ENCODE results near the gene LEF1.

Gene LEF1

GRCh38 chr4:108168671-108169523 lies at the start of gene LEF1:
LEF1 (minus strand) TSS chr4:108168932; CDS start chr4:108167767, 1,165 bp downstream.
- peak; percentile 77 for DNase-seq

GRCh38 chr4:108216510-108216909 lies 47.8 kb upstream of the LEF1 start:
- DNase-seq, result no peak

- DNase-seq, result no peak
These were observed 46.3 kb upstream of the LEF1 start for GRCh38 chr4:108215055-108215454.

GRCh38 chr4:108213723-108214122 lies 45.0 kb upstream of the LEF1 start:
- DNase-seq, result no peak

GRCh38 chr4:108213308-108213707 lies 44.6 kb upstream of the LEF1 start:
- DNase-seq, result no peak

- DNase-seq, result no peak
These were observed 42.5 kb upstream of the LEF1 start for GRCh38 chr4:108210989-108211835.

GRCh38 chr4:108209489-108209888 lies 40.8 kb upstream of the LEF1 start:
- no peak for DNase-seq

- no peak for DNase-seq
These were observed 37.1 kb upstream of the LEF1 start for GRCh38 chr4:108205859-108206258.

GRCh38 chr4:108204518-108204917 lies 35.8 kb upstream of the LEF1 start:
- no peak for DNase-seq

- DNase-seq, result no peak
These were observed 34.6 kb upstream of the LEF1 start for GRCh38 chr4:108203377-108203776.

GRCh38 chr4:108201774-108202173 lies 33.0 kb upstream of the LEF1 start:
- no peak for DNase-seq

- no peak for DNase-seq
These were observed 31.1 kb upstream of the LEF1 start for GRCh38 chr4:108199881-108200280.

GRCh38 chr4:108193886-108194672 lies 25.3 kb upstream of the LEF1 start:
- no peak for DNase-seq

GRCh38 chr4:108192935-108193334 lies 24.2 kb upstream of the LEF1 start:
- no peak for DNase-seq

GRCh38 chr4:108192056-108192455 lies 23.3 kb upstream of the LEF1 start:
- no peak for DNase-seq

GRCh38 chr4:108191269-108191914 lies 22.7 kb upstream of the LEF1 start:
- DNase-seq, result no peak

GRCh38 chr4:108188770-108189169 lies 20.0 kb upstream of the LEF1 start:
- no peak for DNase-seq

- no peak for DNase-seq
These were observed 16.5 kb upstream of the LEF1 start for GRCh38 chr4:108185252-108185651.

- no peak for DNase-seq
These were observed 15.8 kb upstream of the LEF1 start for GRCh38 chr4:108184453-108185049.

GRCh38 chr4:108181704-108182103 lies 13.0 kb upstream of the LEF1 start:
- DNase-seq, result no peak

GRCh38 chr4:108180513-108180912 lies 11.8 kb upstream of the LEF1 start:
- no peak for DNase-seq

GRCh38 chr4:108175966-108176365 lies 7.2 kb upstream of the LEF1 start:
- DNase-seq, result no peak
